ENCODE measurements around the gene NEDD8.

Gene NEDD8

DNA sequence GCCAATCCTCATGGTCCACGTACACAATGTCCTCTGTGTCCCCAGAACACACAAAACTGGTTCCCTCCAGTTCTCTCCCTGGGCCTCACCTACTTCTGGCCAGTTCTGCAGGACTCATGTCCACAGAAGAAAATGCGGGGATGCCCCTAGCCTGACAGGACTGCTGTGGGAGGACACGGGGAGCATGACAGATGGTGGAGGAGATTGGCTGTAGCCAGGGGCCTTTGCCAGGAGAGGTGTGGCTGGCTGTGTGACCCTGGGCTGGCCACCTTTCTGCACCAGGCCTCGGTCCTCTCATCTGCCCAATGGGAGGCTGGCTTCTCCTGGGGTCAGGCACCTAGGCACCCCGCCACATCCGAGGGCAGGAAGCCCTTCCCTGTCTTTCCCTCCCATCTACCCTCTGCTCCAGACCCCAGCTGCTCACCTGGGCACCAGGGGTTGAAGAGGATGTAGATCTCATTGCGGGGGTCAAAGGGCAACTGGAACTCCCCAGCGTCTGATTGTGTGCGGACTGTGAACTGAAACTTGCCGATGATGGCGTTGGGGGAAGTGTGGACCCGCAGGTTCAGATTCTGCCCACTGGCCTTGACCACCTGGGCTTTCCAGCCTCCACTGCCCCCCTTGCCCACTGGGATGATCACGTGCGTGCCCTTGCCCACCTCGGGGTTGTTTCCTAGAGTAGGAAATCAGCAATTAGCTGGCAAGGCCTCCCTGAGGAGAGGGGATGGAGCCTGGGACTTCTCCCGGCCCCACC is 28.0 kb upstream of the NEDD8 start:
- TF ChIP-seq, protein P1, sequence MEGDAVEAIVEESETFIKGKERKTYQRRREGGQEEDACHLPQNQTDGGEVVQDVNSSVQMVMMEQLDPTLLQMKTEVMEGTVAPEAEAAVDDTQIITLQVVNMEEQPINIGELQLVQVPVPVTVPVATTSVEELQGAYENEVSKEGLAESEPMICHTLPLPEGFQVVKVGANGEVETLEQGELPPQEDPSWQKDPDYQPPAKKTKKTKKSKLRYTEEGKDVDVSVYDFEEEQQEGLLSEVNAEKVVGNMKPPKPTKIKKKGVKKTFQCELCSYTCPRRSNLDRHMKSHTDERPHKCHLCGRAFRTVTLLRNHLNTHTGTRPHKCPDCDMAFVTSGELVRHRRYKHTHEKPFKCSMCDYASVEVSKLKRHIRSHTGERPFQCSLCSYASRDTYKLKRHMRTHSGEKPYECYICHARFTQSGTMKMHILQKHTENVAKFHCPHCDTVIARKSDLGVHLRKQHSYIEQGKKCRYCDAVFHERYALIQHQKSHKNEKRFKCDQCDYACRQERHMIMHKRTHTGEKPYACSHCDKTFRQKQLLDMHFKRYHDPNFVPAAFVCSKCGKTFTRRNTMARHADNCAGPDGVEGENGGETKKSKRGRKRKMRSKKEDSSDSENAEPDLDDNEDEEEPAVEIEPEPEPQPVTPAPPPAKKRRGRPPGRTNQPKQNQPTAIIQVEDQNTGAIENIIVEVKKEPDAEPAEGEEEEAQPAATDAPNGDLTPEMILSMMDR (IDR thresholded peaks at IDR 0.05): no peak
- TF ChIP-seq ZFX (IDR thresholded peaks at IDR 0.05; ENCODE audit: borderline replicate concordance): no peak
- H3K27ac ChIP-seq: no peak overlapping the region

DNA sequence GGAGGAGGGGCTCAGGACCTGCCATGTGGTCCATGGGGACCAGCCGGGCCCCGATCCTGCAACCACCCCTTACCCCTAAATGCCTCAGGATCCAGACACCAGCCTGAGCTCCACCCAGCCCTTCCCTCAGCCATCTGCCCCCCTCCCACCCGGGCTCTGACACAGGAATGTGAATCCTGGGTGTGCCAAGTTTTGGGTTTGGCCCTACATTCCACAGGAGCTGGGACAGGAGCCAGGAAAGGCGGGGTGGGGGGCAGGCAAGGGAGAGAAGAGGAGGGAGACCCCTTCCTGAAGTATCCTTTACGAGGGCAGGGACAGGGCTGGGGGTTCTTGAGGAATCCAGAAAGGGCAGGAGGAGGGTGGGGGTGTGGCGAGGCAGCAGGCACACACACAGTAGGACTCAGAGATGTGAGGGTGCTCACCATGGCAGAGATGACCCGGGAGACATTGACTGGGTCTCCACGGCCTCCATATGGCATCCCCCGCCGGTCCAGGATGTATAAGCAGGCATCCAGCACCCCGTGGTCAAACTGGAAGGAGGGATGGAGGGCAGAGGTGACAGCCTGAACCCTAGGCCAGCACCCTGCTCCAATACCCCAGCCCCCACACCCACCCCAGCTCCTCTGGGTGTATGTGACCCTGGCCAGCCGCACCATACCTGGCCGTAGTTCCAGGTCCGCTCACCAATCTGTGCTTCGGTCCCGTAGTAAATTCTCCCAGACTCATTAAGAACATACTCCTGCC is 27.3 kb upstream of the NEDD8 start:
- no peak for TF ChIP-seq ZFX (IDR thresholded peaks at IDR 0.05; ENCODE audit: borderline replicate concordance)
- TF ChIP-seq, protein P1 (IDR thresholded peaks at IDR 0.05): no peak
- H3K27ac ChIP-seq: no peak overlapping the region

GRCh38 chr14:24258548-24259265 is 26.5 kb upstream of the NEDD8 start:
- H3K27ac ChIP-seq: no peak overlapping the region
- TF ChIP-seq, protein P1 (IDR thresholded peaks at IDR 0.05): no peak
- no peak for TF ChIP-seq ZFX (IDR thresholded peaks at IDR 0.05; ENCODE audit: borderline replicate concordance)

GRCh38 chr14:24258119-24258518 is 26.0 kb upstream of the NEDD8 start:
- H3K27ac ChIP-seq: no peak overlapping the region
- no peak for TF ChIP-seq ZFX (IDR thresholded peaks at IDR 0.05; ENCODE audit: borderline replicate concordance)
- TF ChIP-seq, protein P1 (IDR thresholded peaks at IDR 0.05): no peak

DNA sequence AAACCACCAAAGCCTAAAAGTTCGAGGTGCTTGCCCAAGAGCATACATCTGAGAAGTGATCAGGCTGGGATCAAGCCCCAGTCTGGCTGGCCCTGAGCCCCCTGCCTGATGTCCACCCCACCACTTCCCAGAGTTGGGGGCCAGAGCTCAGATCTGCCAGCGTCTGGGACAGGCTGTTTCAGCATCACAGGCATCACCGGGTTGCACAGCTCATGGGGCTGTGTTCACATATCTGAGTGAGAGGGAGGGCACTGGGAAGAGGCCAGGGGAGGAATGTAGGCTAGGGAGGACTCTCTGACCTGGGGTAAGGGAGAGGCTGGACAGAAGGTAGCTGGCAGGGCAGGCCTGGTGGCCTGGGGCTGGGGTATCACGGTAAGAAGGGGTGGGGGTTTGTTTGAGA is 24.8 kb upstream of the NEDD8 start:
- no peak overlapping the region for H3K27ac ChIP-seq
- TF ChIP-seq, protein P1 (IDR thresholded peaks at IDR 0.05): no peak
- no peak for TF ChIP-seq ZFX (IDR thresholded peaks at IDR 0.05; ENCODE audit: borderline replicate concordance)

GRCh38 chr14:24255931-24256711 is 24.0 kb upstream of the NEDD8 start:
- H3K27ac ChIP-seq: no peak overlapping the region
- no peak for TF ChIP-seq ZFX (IDR thresholded peaks at IDR 0.05; ENCODE audit: borderline replicate concordance)
- TF ChIP-seq, protein P1 (IDR thresholded peaks at IDR 0.05): no peak
